Muscle layer of duodenum (tissue), 2 donors: Measurements from ENCODE around the gene RESP18.

Experiments used
- H3K27ac ChIP-seq: one replicate; pipeline ENCODE4 v1.7.0; 2013; ENCODE audit warnings: mild to moderate bottlenecking, low read length
- H3K27me3 ChIP-seq: one replicate; pipeline ENCODE4 v1.7.0; 2013; ENCODE audit warnings: low read depth, mild to moderate bottlenecking, control low read depth, low read length
- H3K36me3 ChIP-seq, 2 donors: one replicate each; pipeline ENCODE4 v1.7.0; 2013; ENCODE audit warnings: low read length in 2 of 2, control low read depth in 1 of 2, mild to moderate bottlenecking in 1 of 2; ENCODE audit not compliant: insufficient read depth in 2 of 2, control insufficient read depth in 1 of 2
- H3K4me1 ChIP-seq, 2 donors: one replicate each; pipeline ENCODE4 v1.7.0; 2013; ENCODE audit warnings: low read length in 2 of 2, mild to moderate bottlenecking in 2 of 2, control low read depth in 1 of 2, moderate library complexity in 1 of 2; ENCODE audit not compliant: insufficient read depth in 2 of 2, control insufficient read depth in 1 of 2
- H3K4me3 ChIP-seq, 2 donors: one replicate each; pipeline ENCODE4 v1.7.0; 2013; ENCODE audit warnings: low read length in 2 of 2, low read depth in 1 of 2, mild to moderate bottlenecking in 1 of 2
- H3K9me3 ChIP-seq, 2 donors: one replicate each; pipeline ENCODE4 v1.7.0; 2013; ENCODE audit warnings: low read length in 2 of 2, control low read depth in 1 of 2, mild to moderate bottlenecking in 1 of 2; ENCODE audit not compliant: control insufficient read depth in 1 of 2
- donor health status: healthy.

Gene RESP18

DNA sequence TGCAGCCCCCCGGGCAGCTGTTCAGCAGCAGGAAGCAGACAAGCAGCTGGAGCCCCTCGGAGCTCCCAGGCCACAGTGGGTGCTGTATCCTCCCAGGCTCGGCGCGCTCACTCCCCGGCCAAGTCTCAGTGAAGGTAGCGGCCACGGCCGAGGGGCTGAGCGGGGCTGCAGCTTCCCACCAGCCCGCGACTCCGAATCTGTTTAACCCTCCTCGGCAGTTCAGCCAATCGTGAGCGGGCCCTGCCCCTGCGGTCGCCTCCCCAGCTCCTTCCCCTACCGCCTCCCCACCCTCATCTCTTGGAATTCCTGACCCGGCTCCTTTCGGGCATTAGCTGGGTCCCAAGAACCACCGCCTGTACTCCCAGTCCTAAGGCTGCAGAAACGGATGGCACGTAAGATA is at the start of gene RESP18:
TSS of gene RESP18 (minus strand) at position 203 of the 400 bp plus-strand sequence.
- peaks cover 11% of the 10 kb centered on the region for H3K27me3 ChIP-seq
- no peak within 1 kb of the TSS for H3K4me3 ChIP-seq
- H3K9me3 ChIP-seq = peaks cover 0 to 4% of the 10 kb centered on the region in 2 donors
- no peak within 1 kb of the TSS for H3K27ac ChIP-seq
- no peaks in the 10 kb centered on the region for H3K4me1 ChIP-seq
- no peaks in the 10 kb centered on the region for H3K36me3 ChIP-seq

DNA sequence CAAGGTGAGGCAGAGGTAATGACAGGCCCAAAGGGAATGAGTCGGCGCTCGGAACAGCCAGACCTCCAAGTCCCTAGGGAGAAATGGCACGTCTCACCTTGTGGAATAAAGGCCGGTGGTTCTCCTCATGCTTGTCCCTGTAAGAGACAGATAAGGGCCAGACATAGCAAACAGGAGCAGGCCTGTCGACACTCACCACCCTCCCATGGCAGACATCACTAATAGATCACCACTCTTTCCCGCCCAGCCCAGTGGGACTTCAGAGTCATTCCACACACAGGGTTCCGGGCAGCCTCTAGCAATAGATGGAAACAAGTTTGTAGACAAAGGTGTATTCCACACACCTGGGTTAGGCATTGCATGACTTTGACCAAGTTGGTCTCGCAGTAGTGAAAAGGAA is 48.9 kb upstream of the RESP18 start:
- H3K4me3 ChIP-seq = no peak overlapping the region
- H3K9me3 ChIP-seq = no peaks in the 10 kb centered on the region
- H3K4me1 ChIP-seq = peaks cover 7 to 15% of the 10 kb centered on the region in 2 donors
- H3K27ac ChIP-seq = no peak overlapping the region
- no peaks in the 10 kb centered on the region for H3K27me3 ChIP-seq
- peaks cover 57 to 66% of the 10 kb centered on the region in 2 donors for H3K36me3 ChIP-seq

DNA sequence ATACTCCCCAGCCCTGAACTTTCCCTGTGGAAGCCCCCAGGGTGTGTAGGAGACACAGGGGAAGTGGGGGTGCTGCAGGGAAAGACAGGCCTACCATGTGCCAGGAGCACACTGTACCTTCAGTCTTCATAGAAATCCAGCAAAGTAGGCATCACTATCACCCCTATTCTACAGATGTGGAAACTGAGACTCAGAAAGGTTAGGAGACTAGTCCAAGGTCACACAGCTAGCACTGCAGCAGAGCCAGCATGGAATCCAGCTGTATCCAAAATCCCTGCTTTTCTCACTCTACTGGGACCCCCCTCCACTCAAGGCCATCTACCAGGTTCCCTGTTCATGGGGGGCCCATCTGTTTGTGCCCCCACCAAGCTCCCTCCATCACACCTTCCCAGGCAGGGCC is 48.4 kb upstream of the RESP18 start:
- no peaks in the 10 kb centered on the region for H3K9me3 ChIP-seq
- peaks cover 53 to 70% of the 10 kb centered on the region in 2 donors for H3K36me3 ChIP-seq
- H3K27me3 ChIP-seq = no peaks in the 10 kb centered on the region
- peaks cover 4 to 10% of the 10 kb centered on the region in 2 donors for H3K4me1 ChIP-seq
- H3K4me3 ChIP-seq = no peak overlapping the region
- no peak overlapping the region for H3K27ac ChIP-seq

DNA sequence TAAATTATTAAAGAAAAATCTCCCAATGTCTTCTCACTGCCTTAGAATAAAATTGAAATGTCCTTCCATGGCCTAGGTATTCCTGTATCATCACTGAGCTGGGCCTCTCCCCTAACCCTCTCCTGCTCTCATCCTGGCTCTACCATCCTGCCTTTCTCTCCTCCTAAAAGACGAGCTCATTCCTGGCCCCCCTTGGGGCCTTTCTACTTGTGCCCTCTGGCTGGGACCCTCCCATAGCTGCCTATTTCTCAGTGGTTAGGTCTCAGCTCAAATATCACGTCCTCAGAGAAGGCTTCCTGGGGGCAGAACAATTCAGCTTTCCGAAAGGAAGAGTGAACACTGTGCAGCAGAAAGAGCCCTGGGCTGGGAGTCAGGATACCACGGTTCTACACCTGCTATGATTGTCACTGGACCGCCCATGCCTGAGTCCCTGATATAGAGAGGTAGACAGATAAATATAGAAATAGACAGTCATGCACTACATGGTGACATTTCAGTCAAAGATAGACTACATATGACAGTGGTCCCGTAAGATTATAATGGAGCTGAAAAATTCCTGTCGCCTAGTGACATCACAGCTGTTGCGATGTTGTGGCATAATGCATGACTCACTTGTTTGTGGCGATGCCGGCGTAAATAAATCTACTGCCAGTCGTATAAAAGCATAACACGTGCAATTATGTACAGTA is 45.8 kb upstream of the RESP18 start:
- Histone ChIP-seq H3K36me3 (peaks cover 44 to 62% of the 10 kb centered on the region in 2 donors), H3K27ac (no peak overlapping the region), H3K4me1 (no peaks in the 10 kb centered on the region), H3K9me3 (no peaks in the 10 kb centered on the region), H3K27me3 (no peaks in the 10 kb centered on the region), H3K4me3 (no peak overlapping the region)

DNA sequence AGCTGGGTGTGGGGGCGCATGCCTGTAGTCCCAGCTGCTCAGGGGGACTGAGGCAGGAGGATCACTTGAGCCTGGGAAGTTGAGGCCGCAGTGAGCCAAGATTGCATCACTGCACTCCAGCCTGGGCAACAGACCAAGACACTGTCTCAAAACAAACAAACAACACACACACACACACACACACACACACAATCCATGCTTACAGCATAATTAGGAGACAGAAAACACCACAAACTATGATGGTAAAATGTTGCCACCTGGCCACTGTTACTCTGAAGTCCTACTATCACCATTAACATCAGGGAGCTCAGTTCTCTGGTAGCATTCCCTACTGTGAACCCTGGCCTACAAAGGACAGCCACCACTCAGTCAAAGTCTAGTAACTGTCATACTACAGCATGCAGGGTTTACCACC is 36.9 kb upstream of the RESP18 start:
- H3K27ac ChIP-seq = no peak overlapping the region
- H3K4me3 ChIP-seq = no peak overlapping the region
- H3K36me3 ChIP-seq = peaks cover 9 to 13% of the 10 kb centered on the region in 2 donors
- no peaks in the 10 kb centered on the region for H3K9me3 ChIP-seq
- peaks cover 0 to 9% of the 10 kb centered on the region in 2 donors for H3K4me1 ChIP-seq
- no peaks in the 10 kb centered on the region for H3K27me3 ChIP-seq

DNA sequence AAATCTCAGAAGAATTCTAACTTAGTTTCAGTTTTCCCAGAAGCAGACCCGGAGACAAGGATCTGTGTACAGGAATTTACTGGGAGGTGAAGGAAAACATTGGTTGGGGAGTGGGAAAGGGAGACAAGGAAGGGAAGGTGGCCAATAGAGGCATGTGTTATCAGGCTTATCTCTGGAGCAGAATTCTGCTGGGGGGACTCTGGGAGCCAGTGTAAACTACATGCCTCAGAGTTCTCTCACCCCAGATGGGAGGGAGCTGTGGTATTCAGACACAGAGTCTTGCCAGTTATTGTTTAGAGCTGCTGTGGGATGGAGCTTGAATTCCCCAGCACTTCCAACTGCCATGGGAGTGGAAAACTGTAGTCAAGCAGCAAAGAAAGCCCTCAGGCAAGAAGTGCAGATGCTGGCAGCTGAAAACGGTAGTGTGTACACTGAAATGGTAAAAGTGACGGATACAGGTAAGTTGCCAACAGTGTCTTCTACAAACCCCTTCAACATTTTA is 36.2 kb upstream of the RESP18 start:
- H3K27ac ChIP-seq = no peak overlapping the region
- peaks cover 2 to 6% of the 10 kb centered on the region in 2 donors for H3K36me3 ChIP-seq
- H3K9me3 ChIP-seq = no peaks in the 10 kb centered on the region
- H3K27me3 ChIP-seq = no peaks in the 10 kb centered on the region
- peaks cover 0 to 9% of the 10 kb centered on the region in 2 donors for H3K4me1 ChIP-seq
- H3K4me3 ChIP-seq = peak overlapping the region in 1 of 2 donors; percentile 12

DNA sequence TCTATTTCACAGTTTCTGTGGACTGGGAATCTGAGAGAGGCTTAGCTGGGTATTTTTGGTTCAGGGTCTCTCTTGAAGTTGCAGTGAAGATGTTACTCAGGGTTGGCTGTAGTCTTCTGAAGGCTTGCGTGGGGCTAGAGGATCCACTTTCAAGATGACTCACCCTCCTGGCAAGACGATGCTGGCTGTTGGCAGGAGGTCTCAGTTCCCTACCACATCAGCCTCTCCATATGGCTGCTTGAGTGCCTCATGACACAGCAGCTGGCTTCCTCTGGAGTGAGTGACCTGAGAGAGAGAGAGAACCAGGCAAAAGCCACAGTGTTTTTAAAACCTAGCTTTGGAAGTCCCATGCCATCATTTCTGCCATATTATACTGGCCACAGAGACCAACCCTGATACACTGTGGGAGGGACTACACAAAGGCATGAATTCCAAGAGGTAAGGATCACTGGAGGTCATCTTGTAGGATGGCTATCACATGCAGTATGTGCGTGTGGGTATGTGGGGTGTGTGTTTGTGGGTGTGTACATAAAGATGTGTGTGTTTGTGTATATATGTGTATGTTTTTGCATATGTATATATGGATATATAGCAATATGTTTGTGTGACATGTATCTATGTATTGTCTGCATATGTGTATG is 30.1 kb upstream of the RESP18 start:
- H3K9me3 ChIP-seq = no peaks in the 10 kb centered on the region
- no peaks in the 10 kb centered on the region for H3K36me3 ChIP-seq
- H3K4me1 ChIP-seq = peaks cover 4 to 14% of the 10 kb centered on the region in 2 donors
- H3K27me3 ChIP-seq = peaks cover 16% of the 10 kb centered on the region
- H3K4me3 ChIP-seq = no peak overlapping the region
- H3K27ac ChIP-seq = no peak overlapping the region

DNA sequence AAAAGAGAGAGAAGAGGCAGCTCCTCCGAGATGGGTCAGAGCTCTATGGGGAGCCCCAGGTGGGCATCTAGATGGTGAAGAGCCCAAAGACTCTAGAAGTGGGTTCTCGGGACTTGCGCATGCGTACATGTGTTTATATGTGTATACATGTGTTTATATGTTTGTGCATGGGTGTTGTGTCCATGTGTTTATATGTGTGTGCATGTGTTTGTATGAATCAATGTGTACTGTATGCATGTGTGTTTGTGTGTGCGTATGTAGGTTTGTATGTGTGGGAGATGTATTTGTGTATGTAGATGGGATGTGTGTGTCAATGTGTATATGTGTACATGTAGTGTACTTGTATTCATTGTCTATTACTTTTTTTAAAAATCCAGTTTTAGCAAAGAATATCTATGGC is 29.5 kb upstream of the RESP18 start:
- H3K4me3 ChIP-seq = no peak overlapping the region
- peaks cover 4 to 14% of the 10 kb centered on the region in 2 donors for H3K4me1 ChIP-seq
- no peak overlapping the region for H3K27ac ChIP-seq
- H3K27me3 ChIP-seq = peaks cover 16% of the 10 kb centered on the region
- H3K9me3 ChIP-seq = no peaks in the 10 kb centered on the region
- H3K36me3 ChIP-seq = no peaks in the 10 kb centered on the region

DNA sequence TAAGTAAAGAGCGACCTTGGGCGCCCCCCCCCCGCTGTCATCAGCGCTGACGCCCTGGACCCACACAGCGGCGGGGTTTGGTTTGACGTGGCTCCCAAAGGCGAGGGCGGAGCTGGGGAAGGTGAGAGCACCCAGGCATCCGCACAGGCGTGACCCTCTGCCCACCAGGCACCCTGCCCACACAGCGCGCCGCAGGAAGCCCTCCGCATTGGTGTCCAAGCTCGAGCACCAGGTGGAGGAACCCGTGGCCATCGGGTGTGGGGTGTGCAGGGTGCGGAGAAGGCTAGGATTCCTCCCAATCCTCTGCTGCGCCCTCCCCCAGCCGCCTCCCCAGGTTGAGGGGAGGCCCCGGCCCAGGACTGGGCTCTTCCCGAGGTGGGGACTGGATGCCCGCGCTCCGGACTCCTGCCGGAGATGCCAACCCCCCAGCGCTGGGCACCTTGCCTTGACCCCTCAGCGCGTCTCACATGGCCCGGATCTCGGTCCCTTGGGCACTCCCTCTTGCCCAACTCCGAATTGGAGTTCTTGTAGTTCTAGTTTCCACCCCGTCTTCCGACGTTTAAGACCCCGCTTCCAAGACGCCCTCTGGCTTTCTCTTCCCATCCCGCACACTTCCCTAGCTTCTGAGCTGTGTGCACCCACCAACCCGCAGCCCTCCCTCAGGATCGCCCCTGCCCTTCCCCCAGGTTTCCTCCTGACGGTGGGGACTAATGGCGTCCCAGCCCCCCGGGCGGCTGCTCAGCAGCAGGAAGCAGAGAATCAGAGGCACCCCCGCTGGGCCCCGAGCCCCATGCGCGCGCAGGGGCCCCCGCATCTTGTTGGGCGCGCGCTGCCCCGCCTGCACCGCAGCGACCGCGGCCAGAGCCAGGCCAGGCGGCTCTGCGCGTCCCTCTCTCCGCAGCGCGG is 25.9 kb upstream of the RESP18 start:
- H3K36me3 ChIP-seq = no peaks in the 10 kb centered on the region
- H3K4me1 ChIP-seq = peaks cover 4 to 14% of the 10 kb centered on the region in 2 donors
- H3K27me3 ChIP-seq = peaks cover 16% of the 10 kb centered on the region
- no peaks in the 10 kb centered on the region for H3K9me3 ChIP-seq
- H3K4me3 ChIP-seq = peak overlapping the region in 1 of 2 donors; percentile 30
- no peak overlapping the region for H3K27ac ChIP-seq

DNA sequence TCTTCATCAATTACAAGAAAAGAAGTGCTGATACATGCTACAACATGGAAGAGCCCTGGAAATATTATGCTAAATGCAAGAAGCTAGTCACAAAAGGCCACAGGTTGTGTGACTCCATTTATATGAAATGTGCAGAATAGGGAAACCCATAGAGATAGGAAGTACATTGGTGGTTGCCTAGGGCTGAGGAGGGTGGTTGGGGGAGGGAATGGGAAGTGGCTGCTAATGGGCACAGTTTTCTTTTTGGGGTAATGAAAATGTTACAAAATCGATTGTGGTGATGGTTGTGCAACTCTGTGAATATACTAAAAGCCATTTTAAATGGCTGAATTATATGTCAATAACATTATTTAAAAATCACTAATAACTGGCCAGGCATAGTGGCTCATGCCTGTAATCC is 24.3 kb upstream of the RESP18 start:
- Histone ChIP-seq H3K4me3 (no peak overlapping the region), H3K36me3 (no peaks in the 10 kb centered on the region), H3K4me1 (peaks cover 0 to 14% of the 10 kb centered on the region in 2 donors), H3K27me3 (peaks cover 16% of the 10 kb centered on the region), H3K27ac (no peak overlapping the region), H3K9me3 (no peaks in the 10 kb centered on the region)

DNA sequence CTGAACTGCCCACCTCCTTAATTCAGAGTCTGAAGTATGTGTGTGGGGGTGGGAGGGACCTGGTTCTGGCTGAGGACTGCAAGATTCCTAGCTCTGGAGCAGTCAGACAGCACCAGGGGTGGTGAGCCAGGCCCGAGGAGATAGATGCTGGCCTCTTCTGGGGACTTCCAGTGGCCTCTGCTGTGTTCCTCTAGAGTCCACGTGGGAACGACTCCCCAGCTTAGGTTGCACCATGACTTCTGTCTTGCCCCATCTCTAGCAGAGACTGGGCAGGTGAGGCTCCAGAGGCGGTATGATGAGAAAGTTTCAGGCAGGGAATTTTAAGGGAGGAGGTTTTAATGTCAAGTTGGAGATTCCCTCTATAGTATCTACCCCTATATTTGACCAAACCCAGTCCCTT is 22.0 kb upstream of the RESP18 start:
- no peak overlapping the region for H3K4me3 ChIP-seq
- no peaks in the 10 kb centered on the region for H3K9me3 ChIP-seq
- no peaks in the 10 kb centered on the region for H3K36me3 ChIP-seq
- no peak overlapping the region for H3K27ac ChIP-seq
- H3K27me3 ChIP-seq = peaks cover 16% of the 10 kb centered on the region
- H3K4me1 ChIP-seq = peaks cover 0 to 14% of the 10 kb centered on the region in 2 donors
